ENCODE results near the gene KLHDC3.

Gene KLHDC3

GRCh38 chr6:43006251-43006650, 7.8 kb upstream of the KLHDC3 start:
- DNase-seq (no peak), ATAC-seq (ENCODE audit: insufficient read depth, low read depth) (no peak)
- no peak overlapping the region for H3K27ac ChIP-seq (ENCODE audit: low read length)
- H3K27me3 ChIP-seq (ENCODE audit: insufficient read depth, low read length, poor library complexity) = no peaks in the 10 kb centered on the region
- H3K4me1 ChIP-seq (ENCODE audit: insufficient read depth, low read length) = peaks cover 4% of the 10 kb centered on the region
- peaks cover 3% of the 10 kb centered on the region; the same call in 1 of the 2 replicates for H4K20me1 ChIP-seq (ENCODE audit: insufficient read depth, low read length)
- no peak overlapping the region for H3K4me2 ChIP-seq (ENCODE audit: insufficient read depth, low read length)
- H3K9me3 ChIP-seq (ENCODE audit: insufficient read depth, low read length, severe bottlenecking) = no peaks in the 10 kb centered on the region
- H3K36me3 ChIP-seq (ENCODE audit: insufficient read depth, low read length) = peaks cover 65% of the 10 kb centered on the region
- peaks cover 11% of the 10 kb centered on the region for H3K79me2 ChIP-seq (ENCODE audit: insufficient read depth, low read length)
- no peak overlapping the region for H3K9ac ChIP-seq (ENCODE audit: low read depth, low read length)
- H3K4me3 ChIP-seq (ENCODE audit: low read depth in 1 of 2, low read length in 2 of 2) = no peak overlapping the region
- TF ChIP-seq CTCF (IDR thresholded peaks at IDR 0.05; ENCODE audit: borderline replicate concordance, extremely low read depth, low read length, poor library complexity, severe bottlenecking) (no peak), EZH2 (IDR thresholded peaks at IDR 0.05; ENCODE audit: borderline replicate concordance, low read depth, low read length, severe bottlenecking) (no peak)
- H2AFZ ChIP-seq (ENCODE audit: low read depth, low read length) = no peak overlapping the region

GRCh38 chr6:43007126-43007525, 6.9 kb upstream of the KLHDC3 start:
- Histone ChIP-seq H2AFZ (ENCODE audit: low read depth, low read length) (no peak overlapping the region), H3K4me3 (ENCODE audit: low read depth in 1 of 2, low read length in 2 of 2) (no peak overlapping the region), H4K20me1 (ENCODE audit: insufficient read depth, low read length) (peaks cover 3% of the 10 kb centered on the region; the same call in 1 of the 2 replicates), H3K9ac (ENCODE audit: low read depth, low read length) (no peak overlapping the region), H3K36me3 (ENCODE audit: insufficient read depth, low read length) (peaks cover 74% of the 10 kb centered on the region), H3K27me3 (ENCODE audit: insufficient read depth, low read length, poor library complexity) (no peaks in the 10 kb centered on the region), H3K79me2 (ENCODE audit: insufficient read depth, low read length) (peaks cover 18% of the 10 kb centered on the region), H3K27ac (ENCODE audit: low read length) (no peak overlapping the region), H3K4me1 (ENCODE audit: insufficient read depth, low read length) (peaks cover 12% of the 10 kb centered on the region), H3K4me2 (ENCODE audit: insufficient read depth, low read length) (no peak overlapping the region), H3K9me3 (ENCODE audit: insufficient read depth, low read length, severe bottlenecking) (no peaks in the 10 kb centered on the region)
- ATAC-seq (ENCODE audit: insufficient read depth, low read depth) (no peak), DNase-seq (no peak)
- no peak for TF ChIP-seq CTCF (IDR thresholded peaks at IDR 0.05; ENCODE audit: borderline replicate concordance, extremely low read depth, low read length, poor library complexity, severe bottlenecking)
- no peak for TF ChIP-seq EZH2 (IDR thresholded peaks at IDR 0.05; ENCODE audit: borderline replicate concordance, low read depth, low read length, severe bottlenecking)

- H3K4me3 ChIP-seq (ENCODE audit: low read depth in 1 of 2, low read length in 2 of 2) = no peak overlapping the region
- peak; percentile 72 for TF ChIP-seq CTCF (IDR thresholded peaks at IDR 0.05; ENCODE audit: borderline replicate concordance, extremely low read depth, low read length, poor library complexity, severe bottlenecking)
- TF ChIP-seq EZH2 (IDR thresholded peaks at IDR 0.05; ENCODE audit: borderline replicate concordance, low read depth, low read length, severe bottlenecking) = no peak
- no peaks in the 10 kb centered on the region for H3K27me3 ChIP-seq (ENCODE audit: insufficient read depth, low read length, poor library complexity)
- peaks cover 25% of the 10 kb centered on the region for H3K4me1 ChIP-seq (ENCODE audit: insufficient read depth, low read length)
- peaks cover 77% of the 10 kb centered on the region for H3K36me3 ChIP-seq (ENCODE audit: insufficient read depth, low read length)
- no peak overlapping the region for H3K4me2 ChIP-seq (ENCODE audit: insufficient read depth, low read length)
- peak; percentile 58 for DNase-seq
- H3K9ac ChIP-seq (ENCODE audit: low read depth, low read length) = no peak overlapping the region
- no peak overlapping the region for H3K27ac ChIP-seq (ENCODE audit: low read length)
- H3K9me3 ChIP-seq (ENCODE audit: insufficient read depth, low read length, severe bottlenecking) = no peaks in the 10 kb centered on the region
- H3K79me2 ChIP-seq (ENCODE audit: insufficient read depth, low read length) = peaks cover 34% of the 10 kb centered on the region
- peaks cover 5% of the 10 kb centered on the region; the same call in 1 of the 2 replicates for H4K20me1 ChIP-seq (ENCODE audit: insufficient read depth, low read length)
- no peak overlapping the region for H2AFZ ChIP-seq (ENCODE audit: low read depth, low read length)
- no peak for ATAC-seq (ENCODE audit: insufficient read depth, low read depth)
Measured at GRCh38 chr6:43009124-43009523, 4.9 kb upstream of the KLHDC3 start.

DNA sequence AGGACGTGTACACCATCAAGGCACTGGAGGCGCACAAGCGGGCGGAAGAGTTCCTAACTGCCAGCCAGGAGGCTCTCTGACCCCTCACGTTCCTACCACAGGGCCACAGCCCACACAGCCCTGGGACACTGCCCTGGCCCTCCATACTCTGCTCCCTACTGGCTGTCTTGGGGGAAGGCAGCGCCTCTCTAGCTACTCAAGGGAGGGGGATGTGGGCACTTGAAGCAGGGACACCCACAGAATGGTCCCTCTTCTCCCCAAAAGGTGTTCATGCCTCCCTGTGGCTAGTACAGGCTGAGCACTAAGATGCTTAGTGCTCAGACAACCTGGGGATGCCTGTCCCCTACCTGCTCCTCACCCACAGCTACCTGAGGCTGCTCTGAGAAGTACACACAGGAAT, 2.8 kb upstream of the KLHDC3 start:
- H3K27me3 ChIP-seq (ENCODE audit: insufficient read depth, low read length, poor library complexity) = no peaks in the 10 kb centered on the region
- H3K4me2 ChIP-seq (ENCODE audit: insufficient read depth, low read length) = peak overlapping the region; percentile 31; the same call in 1 of the 2 replicates
- no peaks in the 10 kb centered on the region for H3K9me3 ChIP-seq (ENCODE audit: insufficient read depth, low read length, severe bottlenecking)
- DNase-seq = no peak
- H3K4me3 ChIP-seq (ENCODE audit: low read depth in 1 of 2, low read length in 2 of 2) = no peak overlapping the region
- no peak overlapping the region for H2AFZ ChIP-seq (ENCODE audit: low read depth, low read length)
- ATAC-seq (ENCODE audit: insufficient read depth, low read depth) = no peak
- peaks cover 72% of the 10 kb centered on the region for H3K36me3 ChIP-seq (ENCODE audit: insufficient read depth, low read length)
- peaks cover 55% of the 10 kb centered on the region for H3K79me2 ChIP-seq (ENCODE audit: insufficient read depth, low read length)
- H3K4me1 ChIP-seq (ENCODE audit: insufficient read depth, low read length) = peaks cover 42% of the 10 kb centered on the region
- H3K9ac ChIP-seq (ENCODE audit: low read depth, low read length) = no peak overlapping the region
- no peak overlapping the region for H3K27ac ChIP-seq (ENCODE audit: low read length)
- no peak for TF ChIP-seq EZH2 (IDR thresholded peaks at IDR 0.05; ENCODE audit: borderline replicate concordance, low read depth, low read length, severe bottlenecking)
- TF ChIP-seq CTCF (IDR thresholded peaks at IDR 0.05; ENCODE audit: borderline replicate concordance, extremely low read depth, low read length, poor library complexity, severe bottlenecking) = peak; percentile 10
- H4K20me1 ChIP-seq (ENCODE audit: insufficient read depth, low read length) = peaks cover 11% of the 10 kb centered on the region; the same call in 1 of the 2 replicates

Measured in DND-41 (cell line).